VCaP (cell line): Measurements from ENCODE around the gene MAP3K9.

Source experiments
- H3K27ac ChIP-seq: fragments of 450-650 bp; 2 replicates; pipeline ENCODE4 v1.5.1; 2017
- TF ChIP-seq, protein P1 (sequence below): fragments of 450-650 bp; conservative IDR thresholded peaks from 2 replicates; pipeline ENCODE4 v1.5.1; 2017; ENCODE audit warnings: mild to moderate bottlenecking, moderate library complexity

Gene MAP3K9

GRCh38 chr14:70845601-70846000 is 36.3 kb upstream of the MAP3K9 start:
- TF ChIP-seq, protein P1, sequence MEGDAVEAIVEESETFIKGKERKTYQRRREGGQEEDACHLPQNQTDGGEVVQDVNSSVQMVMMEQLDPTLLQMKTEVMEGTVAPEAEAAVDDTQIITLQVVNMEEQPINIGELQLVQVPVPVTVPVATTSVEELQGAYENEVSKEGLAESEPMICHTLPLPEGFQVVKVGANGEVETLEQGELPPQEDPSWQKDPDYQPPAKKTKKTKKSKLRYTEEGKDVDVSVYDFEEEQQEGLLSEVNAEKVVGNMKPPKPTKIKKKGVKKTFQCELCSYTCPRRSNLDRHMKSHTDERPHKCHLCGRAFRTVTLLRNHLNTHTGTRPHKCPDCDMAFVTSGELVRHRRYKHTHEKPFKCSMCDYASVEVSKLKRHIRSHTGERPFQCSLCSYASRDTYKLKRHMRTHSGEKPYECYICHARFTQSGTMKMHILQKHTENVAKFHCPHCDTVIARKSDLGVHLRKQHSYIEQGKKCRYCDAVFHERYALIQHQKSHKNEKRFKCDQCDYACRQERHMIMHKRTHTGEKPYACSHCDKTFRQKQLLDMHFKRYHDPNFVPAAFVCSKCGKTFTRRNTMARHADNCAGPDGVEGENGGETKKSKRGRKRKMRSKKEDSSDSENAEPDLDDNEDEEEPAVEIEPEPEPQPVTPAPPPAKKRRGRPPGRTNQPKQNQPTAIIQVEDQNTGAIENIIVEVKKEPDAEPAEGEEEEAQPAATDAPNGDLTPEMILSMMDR: no peak
- no peak overlapping the region for H3K27ac ChIP-seq

- TF ChIP-seq, protein P1: no peak
- H3K27ac ChIP-seq: no peak overlapping the region
Measured at GRCh38 chr14:70842851-70843462, 33.6 kb upstream of the MAP3K9 start.

- TF ChIP-seq, protein P1: no peak
- H3K27ac ChIP-seq: no peak overlapping the region
Measured at GRCh38 chr14:70838076-70838475, 28.8 kb upstream of the MAP3K9 start.

GRCh38 chr14:70836946-70837345 is 27.6 kb upstream of the MAP3K9 start:
- no peak overlapping the region for H3K27ac ChIP-seq
- TF ChIP-seq, protein P1: no peak

DNA sequence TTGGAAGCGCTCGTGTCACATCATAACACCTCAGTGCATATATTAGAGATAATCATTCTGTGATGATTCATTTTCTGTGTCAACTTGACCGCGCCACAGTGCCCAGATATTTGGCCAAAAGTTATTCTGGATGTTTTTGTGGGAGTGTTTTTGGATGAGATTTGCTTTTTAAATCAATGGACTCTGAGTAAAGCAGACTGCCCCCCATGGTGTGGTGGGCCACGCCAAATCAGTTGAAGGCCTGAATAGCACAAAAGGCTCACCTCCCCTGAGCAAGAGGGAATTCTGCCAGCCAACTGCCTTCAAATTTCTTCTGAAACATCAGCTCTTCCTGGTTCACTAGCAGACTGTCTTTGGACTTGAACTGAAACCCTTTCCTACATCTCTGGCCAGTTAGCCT is 24.6 kb upstream of the MAP3K9 start:
- H3K27ac ChIP-seq: no peak overlapping the region
- TF ChIP-seq, protein P1: no peak

DNA sequence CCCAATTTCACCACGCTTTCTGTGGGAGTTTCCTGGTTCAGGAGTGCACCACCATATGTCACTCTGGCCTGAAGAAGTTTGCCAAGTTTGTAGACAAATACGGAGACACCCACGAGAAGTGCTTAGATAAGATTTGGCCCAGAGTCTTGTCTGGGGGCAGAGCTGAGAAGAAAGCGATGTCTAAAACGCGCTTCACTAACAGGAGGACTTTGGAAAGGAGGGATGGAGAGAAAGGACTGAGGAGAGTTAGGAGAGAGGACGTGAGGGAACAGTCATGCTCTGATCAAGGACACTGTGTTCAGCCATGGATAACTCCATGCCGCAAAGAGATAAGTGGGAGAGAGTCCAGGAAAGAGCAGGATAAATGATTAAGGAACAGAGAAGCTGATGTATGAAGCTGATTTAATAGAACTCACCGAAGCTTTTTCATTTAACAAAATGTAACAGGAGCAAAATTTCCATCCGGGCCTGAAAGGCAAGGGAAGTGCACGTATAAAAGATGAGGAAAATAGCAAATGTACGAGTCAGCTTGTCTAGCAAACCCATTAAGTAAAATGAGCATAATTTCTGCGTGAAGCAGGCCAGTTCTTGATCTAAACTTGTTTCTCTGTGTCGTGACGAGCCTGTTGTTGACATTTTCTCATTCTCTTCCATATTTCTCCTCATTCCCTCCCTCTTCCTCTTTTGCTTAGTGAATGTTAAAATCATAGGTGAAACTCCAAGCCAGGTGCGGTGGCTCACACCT is 23.4 kb upstream of the MAP3K9 start:
- H3K27ac ChIP-seq: no peak overlapping the region
- TF ChIP-seq, protein P1: no peak

DNA sequence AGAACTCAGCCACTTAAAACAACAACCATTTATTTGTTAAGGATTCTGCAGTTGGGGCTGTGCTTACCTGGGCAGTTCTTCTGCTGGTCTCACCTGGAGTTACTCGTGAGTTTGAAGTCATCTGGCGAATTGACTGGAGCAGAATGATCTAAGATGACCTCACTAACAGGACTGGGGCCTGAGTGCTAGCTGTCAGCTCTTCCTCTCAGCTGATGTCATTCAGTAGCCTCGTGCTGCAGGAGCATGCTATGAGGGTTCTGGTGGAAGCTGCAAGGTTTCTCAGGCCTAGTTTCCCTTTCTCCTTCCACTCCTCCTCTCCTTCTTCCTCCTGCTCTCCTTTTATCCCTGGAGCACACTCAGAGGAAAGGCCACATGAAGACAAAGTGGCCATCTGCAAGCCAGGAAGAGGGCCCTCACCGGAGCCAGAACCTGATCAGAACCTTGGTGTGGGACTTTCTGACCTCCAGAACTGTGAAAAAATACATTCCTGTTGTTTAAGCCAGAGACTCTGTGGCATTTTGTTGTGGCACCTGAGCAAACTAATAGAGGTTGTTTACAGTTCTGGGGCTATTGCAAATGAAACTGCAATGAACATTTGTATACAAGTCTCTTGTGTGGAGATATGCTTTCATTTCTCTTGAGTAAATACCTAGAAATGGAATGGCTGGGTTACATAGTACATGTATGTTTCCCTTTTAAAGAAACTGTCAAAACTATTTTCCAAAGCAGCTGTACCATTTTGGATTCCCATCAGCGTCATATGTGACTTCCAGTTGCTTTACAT is 21.9 kb upstream of the MAP3K9 start:
- TF ChIP-seq, protein P1: no peak

More for the DNA sequence above, 21.9 kb upstream of the MAP3K9 start:
- no peak overlapping the region for H3K27ac ChIP-seq
